Measurements from ENCODE around the gene MILR1. TPM values are rescaled to one million over a fixed set of nuclear protein-coding genes. Genes with fewer than 3 reads are reported as not detected.

MILR1 gene
- total RNA-seq, 1 experiment from 2014 or later, result not detected

- CTCF ChIA-PET, result no interaction called here
Observed at GRCh38 chr17:64441772-64442540, 7.0 kb upstream of the MILR1 start.

GRCh38 chr17:64442541-64442971 lies 6.4 kb upstream of the MILR1 start:
- H3K27ac Mint-ChIP-seq, result no peak overlapping the region

More at GRCh38 chr17:64441772-64442540, 7.0 kb upstream of the MILR1 start:
- Mint-ChIP-seq H3K36me3 (peaks cover 29% of the 10 kb centered on the region), H3K27ac (no peak overlapping the region), H3K27me3 (ENCODE audit: low read depth) (peaks cover 8% of the 10 kb centered on the region), H3K9me3 (peaks cover 32% of the 10 kb centered on the region), H3K4me1 (no peaks in the 10 kb centered on the region), H3K4me3 (no peak overlapping the region)
- DNase-seq (ENCODE audit: low spot score), result no peak
- POLR2A ChIA-PET, result no interaction called here
- no peak for ATAC-seq
- TF ChIP-seq ZNF317 (CRISPR knock-in tag; IDR thresholded peaks at IDR 0.05; ENCODE audit: borderline replicate concordance, low read depth), result no peak
- TF ChIP-seq, protein P1, sequence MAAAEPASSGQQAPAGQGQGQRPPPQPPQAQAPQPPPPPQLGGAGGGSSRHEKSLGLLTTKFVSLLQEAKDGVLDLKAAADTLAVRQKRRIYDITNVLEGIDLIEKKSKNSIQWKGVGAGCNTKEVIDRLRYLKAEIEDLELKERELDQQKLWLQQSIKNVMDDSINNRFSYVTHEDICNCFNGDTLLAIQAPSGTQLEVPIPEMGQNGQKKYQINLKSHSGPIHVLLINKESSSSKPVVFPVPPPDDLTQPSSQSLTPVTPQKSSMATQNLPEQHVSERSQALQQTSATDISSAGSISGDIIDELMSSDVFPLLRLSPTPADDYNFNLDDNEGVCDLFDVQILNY (CRISPR knock-in tag; IDR thresholded peaks at IDR 0.05), result no peak
- TF ChIP-seq ZNF423 (CRISPR knock-in tag; IDR thresholded peaks at IDR 0.05), result no peak
- no peak for TF ChIP-seq CBFB (CRISPR knock-in tag; IDR thresholded peaks at IDR 0.05; ENCODE audit: low read depth)
- TF ChIP-seq ETV6 (CRISPR knock-in tag; IDR thresholded peaks at IDR 0.05), result no peak
- no peak for TF ChIP-seq NFE2L1 (CRISPR knock-in tag; IDR thresholded peaks at IDR 0.05)

GRCh38 chr17:64443086-64443760 lies 5.7 kb upstream of the MILR1 start:
- no peak overlapping the region for H3K4me3 Mint-ChIP-seq
- ChIA-PET POLR2A (no interaction called here), CTCF (interaction anchor here (1.2 to 1.3 kb wide), 2 partner anchors 23 to 24 kb away, joined by 3 to 6 read pairs; no protein-coding TSS in a partner anchor)
- H3K4me1 Mint-ChIP-seq, result no peaks in the 10 kb centered on the region
- peaks cover 17% of the 10 kb centered on the region for H3K36me3 Mint-ChIP-seq
- DNase-seq (ENCODE audit: low spot score), result no peak
- no peak; the same call in 1 of the 2 replicates for ATAC-seq
- peaks cover 20% of the 10 kb centered on the region for H3K9me3 Mint-ChIP-seq
- H3K27me3 Mint-ChIP-seq (ENCODE audit: low read depth), result peaks cover 8% of the 10 kb centered on the region
- no peak overlapping the region for H3K27ac Mint-ChIP-seq
- TF ChIP-seq OVOL2 (CRISPR knock-in tag; IDR thresholded peaks at IDR 0.05; ENCODE audit: borderline replicate concordance), result no peak
- TF ChIP-seq, protein P2, sequence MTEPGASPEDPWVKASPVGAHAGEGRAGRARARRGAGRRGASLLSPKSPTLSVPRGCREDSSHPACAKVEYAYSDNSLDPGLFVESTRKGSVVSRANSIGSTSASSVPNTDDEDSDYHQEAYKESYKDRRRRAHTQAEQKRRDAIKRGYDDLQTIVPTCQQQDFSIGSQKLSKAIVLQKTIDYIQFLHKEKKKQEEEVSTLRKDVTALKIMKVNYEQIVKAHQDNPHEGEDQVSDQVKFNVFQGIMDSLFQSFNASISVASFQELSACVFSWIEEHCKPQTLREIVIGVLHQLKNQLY (CRISPR knock-in tag; IDR thresholded peaks at IDR 0.05), result no peak
- TF ChIP-seq, protein P3, sequence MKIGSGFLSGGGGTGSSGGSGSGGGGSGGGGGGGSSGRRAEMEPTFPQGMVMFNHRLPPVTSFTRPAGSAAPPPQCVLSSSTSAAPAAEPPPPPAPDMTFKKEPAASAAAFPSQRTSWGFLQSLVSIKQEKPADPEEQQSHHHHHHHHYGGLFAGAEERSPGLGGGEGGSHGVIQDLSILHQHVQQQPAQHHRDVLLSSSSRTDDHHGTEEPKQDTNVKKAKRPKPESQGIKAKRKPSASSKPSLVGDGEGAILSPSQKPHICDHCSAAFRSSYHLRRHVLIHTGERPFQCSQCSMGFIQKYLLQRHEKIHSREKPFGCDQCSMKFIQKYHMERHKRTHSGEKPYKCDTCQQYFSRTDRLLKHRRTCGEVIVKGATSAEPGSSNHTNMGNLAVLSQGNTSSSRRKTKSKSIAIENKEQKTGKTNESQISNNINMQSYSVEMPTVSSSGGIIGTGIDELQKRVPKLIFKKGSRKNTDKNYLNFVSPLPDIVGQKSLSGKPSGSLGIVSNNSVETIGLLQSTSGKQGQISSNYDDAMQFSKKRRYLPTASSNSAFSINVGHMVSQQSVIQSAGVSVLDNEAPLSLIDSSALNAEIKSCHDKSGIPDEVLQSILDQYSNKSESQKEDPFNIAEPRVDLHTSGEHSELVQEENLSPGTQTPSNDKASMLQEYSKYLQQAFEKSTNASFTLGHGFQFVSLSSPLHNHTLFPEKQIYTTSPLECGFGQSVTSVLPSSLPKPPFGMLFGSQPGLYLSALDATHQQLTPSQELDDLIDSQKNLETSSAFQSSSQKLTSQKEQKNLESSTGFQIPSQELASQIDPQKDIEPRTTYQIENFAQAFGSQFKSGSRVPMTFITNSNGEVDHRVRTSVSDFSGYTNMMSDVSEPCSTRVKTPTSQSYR (CRISPR knock-in tag; IDR thresholded peaks at IDR 0.05), result no peak
- no peak for TF ChIP-seq ESRRA (CRISPR knock-in tag; IDR thresholded peaks at IDR 0.05; ENCODE audit: borderline replicate concordance)
- no peak for TF ChIP-seq ZNF219 (CRISPR knock-in tag; IDR thresholded peaks at IDR 0.05; ENCODE audit: borderline replicate concordance)
- TF ChIP-seq NR1H2 (CRISPR knock-in tag; IDR thresholded peaks at IDR 0.05), result no peak
- TF ChIP-seq TEAD1 (CRISPR knock-in tag; IDR thresholded peaks at IDR 0.05), result no peak
- TF ChIP-seq MYBL2 (CRISPR knock-in tag; IDR thresholded peaks at IDR 0.05), result no peak
- TF ChIP-seq NFATC4 (CRISPR knock-in tag; IDR thresholded peaks at IDR 0.05), result no peak
- TF ChIP-seq, protein P4, sequence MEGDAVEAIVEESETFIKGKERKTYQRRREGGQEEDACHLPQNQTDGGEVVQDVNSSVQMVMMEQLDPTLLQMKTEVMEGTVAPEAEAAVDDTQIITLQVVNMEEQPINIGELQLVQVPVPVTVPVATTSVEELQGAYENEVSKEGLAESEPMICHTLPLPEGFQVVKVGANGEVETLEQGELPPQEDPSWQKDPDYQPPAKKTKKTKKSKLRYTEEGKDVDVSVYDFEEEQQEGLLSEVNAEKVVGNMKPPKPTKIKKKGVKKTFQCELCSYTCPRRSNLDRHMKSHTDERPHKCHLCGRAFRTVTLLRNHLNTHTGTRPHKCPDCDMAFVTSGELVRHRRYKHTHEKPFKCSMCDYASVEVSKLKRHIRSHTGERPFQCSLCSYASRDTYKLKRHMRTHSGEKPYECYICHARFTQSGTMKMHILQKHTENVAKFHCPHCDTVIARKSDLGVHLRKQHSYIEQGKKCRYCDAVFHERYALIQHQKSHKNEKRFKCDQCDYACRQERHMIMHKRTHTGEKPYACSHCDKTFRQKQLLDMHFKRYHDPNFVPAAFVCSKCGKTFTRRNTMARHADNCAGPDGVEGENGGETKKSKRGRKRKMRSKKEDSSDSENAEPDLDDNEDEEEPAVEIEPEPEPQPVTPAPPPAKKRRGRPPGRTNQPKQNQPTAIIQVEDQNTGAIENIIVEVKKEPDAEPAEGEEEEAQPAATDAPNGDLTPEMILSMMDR (IDR thresholded peaks at IDR 0.05), result no peak

More at GRCh38 chr17:64442541-64442971, 6.4 kb upstream of the MILR1 start:
- Mint-ChIP-seq H3K36me3 (peaks cover 23% of the 10 kb centered on the region), H3K4me3 (no peak overlapping the region), H3K4me1 (no peaks in the 10 kb centered on the region), H3K27me3 (ENCODE audit: low read depth) (peaks cover 8% of the 10 kb centered on the region), H3K9me3 (peaks cover 26% of the 10 kb centered on the region)
- DNase-seq (ENCODE audit: low spot score) (no peak), ATAC-seq (no peak)
- TF ChIP-seq, protein P5, sequence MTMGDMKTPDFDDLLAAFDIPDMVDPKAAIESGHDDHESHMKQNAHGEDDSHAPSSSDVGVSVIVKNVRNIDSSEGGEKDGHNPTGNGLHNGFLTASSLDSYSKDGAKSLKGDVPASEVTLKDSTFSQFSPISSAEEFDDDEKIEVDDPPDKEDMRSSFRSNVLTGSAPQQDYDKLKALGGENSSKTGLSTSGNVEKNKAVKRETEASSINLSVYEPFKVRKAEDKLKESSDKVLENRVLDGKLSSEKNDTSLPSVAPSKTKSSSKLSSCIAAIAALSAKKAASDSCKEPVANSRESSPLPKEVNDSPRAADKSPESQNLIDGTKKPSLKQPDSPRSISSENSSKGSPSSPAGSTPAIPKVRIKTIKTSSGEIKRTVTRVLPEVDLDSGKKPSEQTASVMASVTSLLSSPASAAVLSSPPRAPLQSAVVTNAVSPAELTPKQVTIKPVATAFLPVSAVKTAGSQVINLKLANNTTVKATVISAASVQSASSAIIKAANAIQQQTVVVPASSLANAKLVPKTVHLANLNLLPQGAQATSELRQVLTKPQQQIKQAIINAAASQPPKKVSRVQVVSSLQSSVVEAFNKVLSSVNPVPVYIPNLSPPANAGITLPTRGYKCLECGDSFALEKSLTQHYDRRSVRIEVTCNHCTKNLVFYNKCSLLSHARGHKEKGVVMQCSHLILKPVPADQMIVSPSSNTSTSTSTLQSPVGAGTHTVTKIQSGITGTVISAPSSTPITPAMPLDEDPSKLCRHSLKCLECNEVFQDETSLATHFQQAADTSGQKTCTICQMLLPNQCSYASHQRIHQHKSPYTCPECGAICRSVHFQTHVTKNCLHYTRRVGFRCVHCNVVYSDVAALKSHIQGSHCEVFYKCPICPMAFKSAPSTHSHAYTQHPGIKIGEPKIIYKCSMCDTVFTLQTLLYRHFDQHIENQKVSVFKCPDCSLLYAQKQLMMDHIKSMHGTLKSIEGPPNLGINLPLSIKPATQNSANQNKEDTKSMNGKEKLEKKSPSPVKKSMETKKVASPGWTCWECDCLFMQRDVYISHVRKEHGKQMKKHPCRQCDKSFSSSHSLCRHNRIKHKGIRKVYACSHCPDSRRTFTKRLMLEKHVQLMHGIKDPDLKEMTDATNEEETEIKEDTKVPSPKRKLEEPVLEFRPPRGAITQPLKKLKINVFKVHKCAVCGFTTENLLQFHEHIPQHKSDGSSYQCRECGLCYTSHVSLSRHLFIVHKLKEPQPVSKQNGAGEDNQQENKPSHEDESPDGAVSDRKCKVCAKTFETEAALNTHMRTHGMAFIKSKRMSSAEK (CRISPR knock-in tag; IDR thresholded peaks at IDR 0.05; ENCODE audit: borderline replicate concordance), result no peak
- TF ChIP-seq NR1H2 (CRISPR knock-in tag; IDR thresholded peaks at IDR 0.05), result no peak
- no peak for TF ChIP-seq FOXK1 (CRISPR knock-in tag; IDR thresholded peaks at IDR 0.05)
- CTCF ChIA-PET, result no interaction called here
- POLR2A ChIA-PET, result no interaction called here
